Measurements from ENCODE around the gene PTPRD. TPM values are rescaled to one million over a fixed set of nuclear protein-coding genes. Genes with fewer than 3 reads are reported as not detected.

Gene PTPRD
- total RNA-seq, 3 donors from 2014 or later (not counting 1 experiment from before 2014, with no cell fraction given): 0.05 to 0.68 TPM; not detected in 1

DNA sequence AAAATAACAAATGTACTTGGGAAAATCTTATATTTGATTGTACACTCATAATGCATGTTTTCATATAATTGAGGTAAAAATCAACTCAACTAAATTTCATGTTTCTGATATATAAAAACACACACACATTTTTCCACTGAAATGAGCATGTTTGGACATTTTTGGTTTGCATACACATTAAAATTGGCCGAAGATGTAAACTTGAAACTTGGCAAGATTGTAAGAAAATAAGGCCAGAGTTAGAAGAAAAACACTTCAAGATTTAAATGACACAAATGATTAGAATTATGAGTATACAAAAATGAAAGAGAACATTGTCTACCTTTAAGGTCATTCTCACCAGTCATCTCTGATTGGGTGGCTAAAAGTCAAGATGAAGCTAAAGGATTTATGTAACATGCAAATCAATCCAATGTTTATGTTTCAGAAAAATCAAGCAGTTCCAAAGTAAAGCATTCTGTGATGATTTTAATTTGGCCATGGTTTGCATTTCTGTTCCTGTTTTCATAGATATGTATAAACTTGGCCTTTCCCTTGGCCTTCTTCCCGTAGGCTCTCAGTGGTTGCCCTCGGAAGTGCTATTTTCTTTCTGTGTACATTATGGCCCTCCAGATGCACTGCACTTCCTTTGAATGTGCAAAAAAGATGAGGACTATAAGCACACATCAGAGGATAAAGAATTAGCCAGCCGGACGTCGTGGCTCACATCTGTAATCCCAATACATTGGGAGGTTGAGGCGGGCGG, 1707.9 kb downstream of the PTPRD start:
- WGBS (ENCODE audit: insufficient coverage): 98% methylated on average over 7 of the region's 8 CpGs

GRCh38 chr9:8903077-8903476, 1709.7 kb downstream of the PTPRD start:
- Histone ChIP-seq H3K27me3 (ENCODE audit: control insufficient read depth, insufficient read depth, low read length) (no peaks in the 10 kb centered on the region), H3K4me1 (ENCODE audit: control insufficient read depth, insufficient read depth, low read length) (no peaks in the 10 kb centered on the region), H3K36me3 (ENCODE audit: control insufficient read depth, insufficient read depth, low read length) (no peaks in the 10 kb centered on the region), H3K4me3 (ENCODE audit: low read length) (no peak overlapping the region), H3K9me3 (ENCODE audit: control insufficient read depth, insufficient read depth, low read length) (no peaks in the 10 kb centered on the region), H3K27ac (ENCODE audit: low read length) (no peak overlapping the region)
- ATAC-seq: no peak
- Mint-ChIP-seq H3K27me3 (ENCODE audit: low read depth in 2 of 2) (no peaks in the 10 kb centered on the region), H3K36me3 (no peaks in the 10 kb centered on the region), H3K9me3 (peaks cover 0 to 9% of the 10 kb centered on the region in 2 donors), H3K27ac (no peak overlapping the region), H3K4me3 (no peak overlapping the region), H3K4me1 (no peaks in the 10 kb centered on the region)
- WGBS (ENCODE audit: insufficient coverage): 78% methylated on average over 4 of the region's 5 CpGs
- TF ChIP-seq, protein P1, sequence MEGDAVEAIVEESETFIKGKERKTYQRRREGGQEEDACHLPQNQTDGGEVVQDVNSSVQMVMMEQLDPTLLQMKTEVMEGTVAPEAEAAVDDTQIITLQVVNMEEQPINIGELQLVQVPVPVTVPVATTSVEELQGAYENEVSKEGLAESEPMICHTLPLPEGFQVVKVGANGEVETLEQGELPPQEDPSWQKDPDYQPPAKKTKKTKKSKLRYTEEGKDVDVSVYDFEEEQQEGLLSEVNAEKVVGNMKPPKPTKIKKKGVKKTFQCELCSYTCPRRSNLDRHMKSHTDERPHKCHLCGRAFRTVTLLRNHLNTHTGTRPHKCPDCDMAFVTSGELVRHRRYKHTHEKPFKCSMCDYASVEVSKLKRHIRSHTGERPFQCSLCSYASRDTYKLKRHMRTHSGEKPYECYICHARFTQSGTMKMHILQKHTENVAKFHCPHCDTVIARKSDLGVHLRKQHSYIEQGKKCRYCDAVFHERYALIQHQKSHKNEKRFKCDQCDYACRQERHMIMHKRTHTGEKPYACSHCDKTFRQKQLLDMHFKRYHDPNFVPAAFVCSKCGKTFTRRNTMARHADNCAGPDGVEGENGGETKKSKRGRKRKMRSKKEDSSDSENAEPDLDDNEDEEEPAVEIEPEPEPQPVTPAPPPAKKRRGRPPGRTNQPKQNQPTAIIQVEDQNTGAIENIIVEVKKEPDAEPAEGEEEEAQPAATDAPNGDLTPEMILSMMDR (IDR thresholded peaks at IDR 0.05): no peak
- intact Hi-C loops (cut with micrococcal nuclease): no loop called here
- no peak for DNase-seq

More for the DNA sequence above, 1707.9 kb downstream of the PTPRD start:
- Mint-ChIP-seq H3K4me3 (no peak overlapping the region), H3K36me3 (no peaks in the 10 kb centered on the region), H3K9me3 (peaks cover 3 to 13% of the 10 kb centered on the region in 2 donors), H3K27me3 (ENCODE audit: low read depth in 2 of 2) (no peaks in the 10 kb centered on the region), H3K4me1 (no peaks in the 10 kb centered on the region), H3K27ac (no peak overlapping the region)
- TF ChIP-seq, protein P1 (IDR thresholded peaks at IDR 0.05): no peak
- Histone ChIP-seq H3K4me3 (ENCODE audit: low read length) (no peak overlapping the region), H3K27ac (ENCODE audit: low read length) (no peak overlapping the region), H3K36me3 (ENCODE audit: control insufficient read depth, insufficient read depth, low read length) (no peaks in the 10 kb centered on the region), H3K4me1 (ENCODE audit: control insufficient read depth, insufficient read depth, low read length) (no peaks in the 10 kb centered on the region), H3K9me3 (ENCODE audit: control insufficient read depth, insufficient read depth, low read length) (no peaks in the 10 kb centered on the region), H3K27me3 (ENCODE audit: control insufficient read depth, insufficient read depth, low read length) (no peaks in the 10 kb centered on the region)
- intact Hi-C loops (cut with micrococcal nuclease): no loop called here
- DNase-seq (no peak), ATAC-seq (no peak)

- H3K27me3 Mint-ChIP-seq (ENCODE audit: low read depth in 2 of 2): no peaks in the 10 kb centered on the region
- no peaks in the 10 kb centered on the region for H3K9me3 Mint-ChIP-seq
- ATAC-seq (no peak), DNase-seq (no peak)
- Histone ChIP-seq H3K4me3 (ENCODE audit: low read length) (no peak overlapping the region), H3K4me1 (ENCODE audit: control insufficient read depth, insufficient read depth, low read length) (no peaks in the 10 kb centered on the region), H3K36me3 (ENCODE audit: control insufficient read depth, insufficient read depth, low read length) (no peaks in the 10 kb centered on the region), H3K27ac (ENCODE audit: low read length) (no peak overlapping the region), H3K27me3 (ENCODE audit: control insufficient read depth, insufficient read depth, low read length) (no peaks in the 10 kb centered on the region), H3K9me3 (ENCODE audit: control insufficient read depth, insufficient read depth, low read length) (no peaks in the 10 kb centered on the region)
- H3K4me1 Mint-ChIP-seq: no peaks in the 10 kb centered on the region
- intact Hi-C loops (cut with micrococcal nuclease): no loop called here
- WGBS (ENCODE audit: insufficient coverage): 100% methylated on average over 1 of the region's 2 CpGs
- H3K27ac Mint-ChIP-seq: no peak overlapping the region
- no peaks in the 10 kb centered on the region for H3K36me3 Mint-ChIP-seq
- H3K4me3 Mint-ChIP-seq: no peak overlapping the region
- TF ChIP-seq, protein P1 (IDR thresholded peaks at IDR 0.05): no peak
Measured at GRCh38 chr9:8901146-8901545, 1711.7 kb downstream of the PTPRD start.

DNA sequence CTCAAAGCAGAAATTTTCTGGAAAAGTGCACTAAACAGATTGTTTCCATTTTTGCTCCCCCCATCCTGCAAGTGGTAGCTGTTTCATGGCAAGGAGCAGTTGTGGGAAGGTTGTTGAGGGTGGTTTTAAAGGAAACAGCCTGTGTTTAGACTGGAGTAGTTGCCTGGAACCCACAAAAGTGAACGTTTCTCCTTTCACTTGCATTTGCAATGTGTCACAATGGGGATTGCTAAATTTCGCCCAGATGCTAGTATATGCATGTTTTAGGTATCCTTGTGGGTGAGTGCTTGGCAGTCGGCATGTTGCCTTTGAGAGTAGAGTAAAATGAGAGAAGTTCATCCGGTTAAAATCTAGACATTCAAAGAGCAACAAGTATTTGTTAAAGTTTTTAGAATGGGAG, 1713.3 kb downstream of the PTPRD start:
- intact Hi-C loops (cut with micrococcal nuclease): no loop called here

More for the DNA sequence above, 1713.3 kb downstream of the PTPRD start:
- Mint-ChIP-seq H3K36me3 (no peaks in the 10 kb centered on the region), H3K4me1 (no peaks in the 10 kb centered on the region), H3K27ac (no peak overlapping the region), H3K9me3 (no peaks in the 10 kb centered on the region), H3K27me3 (ENCODE audit: low read depth in 2 of 2) (no peaks in the 10 kb centered on the region), H3K4me3 (no peak overlapping the region)
- H3K36me3 ChIP-seq (ENCODE audit: control insufficient read depth, insufficient read depth, low read length): no peaks in the 10 kb centered on the region
- TF ChIP-seq, protein P1 (IDR thresholded peaks at IDR 0.05): no peak
- WGBS (ENCODE audit: insufficient coverage): 75% methylated on average over 4 of the region's 4 CpGs
- no peak overlapping the region for H3K27ac ChIP-seq (ENCODE audit: low read length)
- H3K4me3 ChIP-seq (ENCODE audit: low read length): no peak overlapping the region
- no peak for DNase-seq
- H3K9me3 ChIP-seq (ENCODE audit: control insufficient read depth, insufficient read depth, low read length): no peaks in the 10 kb centered on the region
- H3K4me1 ChIP-seq (ENCODE audit: control insufficient read depth, insufficient read depth, low read length): no peaks in the 10 kb centered on the region
- no peak for ATAC-seq
- H3K27me3 ChIP-seq (ENCODE audit: control insufficient read depth, insufficient read depth, low read length): no peaks in the 10 kb centered on the region
